Stimulated activated CD4-positive, alpha-beta T cell treated with anti-CD3 and anti-CD28 coated beads, Interleukin-2, amount 100 ng/mL, for 24 hours (primary cell): ENCODE measurements around the gene EGFL8.

Source experiments
- DNase-seq, 2 donors: peaks; one replicate each; pipeline ENCODE4 v3.0.0-alpha.2; 2020

EGFL8 gene

GRCh38 chr6:32168807-32169591 is 4.6 kb downstream of the EGFL8 start:
- DNase-seq = no peak

- DNase-seq = no peak
Observed at GRCh38 chr6:32170294-32170693, 5.9 kb downstream of the EGFL8 start.

GRCh38 chr6:32171234-32171633 is 6.8 kb downstream of the EGFL8 start:
- DNase-seq = no peak

GRCh38 chr6:32173051-32173727 is 8.8 kb downstream of the EGFL8 start:
- DNase-seq = no peak

GRCh38 chr6:32174416-32174815 is 10.0 kb downstream of the EGFL8 start:
- DNase-seq = no peak

GRCh38 chr6:32175322-32175710 is 10.9 kb downstream of the EGFL8 start:
- no peak for DNase-seq

- peak; percentile 98 for DNase-seq
Observed at GRCh38 chr6:32175711-32176475, 11.5 kb downstream of the EGFL8 start, which contains the start of gene AGPAT1. TSS of gene AGPAT1 (minus strand) at chr6:32176084. CDS start at chr6:32171496, 4,588 bp downstream.

GRCh38 chr6:32176476-32177182 is 12.2 kb downstream of the EGFL8 start:
- DNase-seq = no peak

GRCh38 chr6:32177183-32177787 is 12.9 kb downstream of the EGFL8 start:
- peak; percentile 40 to 42 for DNase-seq

GRCh38 chr6:32177788-32178546 is 13.6 kb downstream of the EGFL8 start, which contains the start of gene RNF5:
TSS of gene RNF5 (plus strand) at chr6:32178405. CDS start at chr6:32178512, 107 bp downstream.
- peak; percentile 87 to 92 for DNase-seq

- DNase-seq = no peak
Observed at GRCh38 chr6:32178547-32179440, 14.4 kb downstream of the EGFL8 start.

GRCh38 chr6:32179766-32180405 is 15.5 kb downstream of the EGFL8 start:
- DNase-seq = no peak

- no peak for DNase-seq
Observed at GRCh38 chr6:32181148-32181702, 16.8 kb downstream of the EGFL8 start.

GRCh38 chr6:32181915-32182529 is 17.6 kb downstream of the EGFL8 start:
- no peak for DNase-seq

GRCh38 chr6:32182555-32182981 is 18.2 kb downstream of the EGFL8 start:
- no peak for DNase-seq

- no peak for DNase-seq
Observed at GRCh38 chr6:32183030-32183429, 18.6 kb downstream of the EGFL8 start.

GRCh38 chr6:32183483-32184083 is 19.2 kb downstream of the EGFL8 start:
- DNase-seq = no peak

GRCh38 chr6:32184084-32184640 is 19.8 kb downstream of the EGFL8 start, which contains the start of gene AGER:
TSS of gene AGER (minus strand) at chr6:32184253. CDS start at chr6:32184222, 31 bp downstream.
- no peak for DNase-seq
